Upper lobe of left lung (tissue), 4 donors: ENCODE data around the gene KCNJ6.

Source experiments
- CTCF ChIP-seq, 6 experiments: fragments of 450-650 bp in 4 of 6; fragments of 200-600 bp in 2 of 6; sonication (generic) in 2 of 6; IDR thresholded peaks; one replicate each; pipeline ENCODE4 v1.5.1; 2016 to 2019; ENCODE audit warnings: antibody characterized with exemption in 6 of 6
- EP300 ChIP-seq, 4 donors: sonication (generic); formaldehyde crosslinking; IDR thresholded peaks; one replicate each; pipeline ENCODE4 v1.5.1; 2017; ENCODE audit warnings: antibody characterized with exemption in 4 of 4, control low read depth in 2 of 4
- POLR2A ChIP-seq, 4 donors: fragments of 450-650 bp; IDR thresholded peaks; one replicate each; pipeline ENCODE4 v1.5.1; 2016 to 2017; ENCODE audit warnings: antibody characterized with exemption in 4 of 4, mild to moderate bottlenecking in 2 of 4
- POLR2AphosphoS5 ChIP-seq, 2 donors: sonication (generic); formaldehyde crosslinking; IDR thresholded peaks; one replicate each; pipeline ENCODE4 v1.5.1; 2017; ENCODE audit warnings: antibody characterized with exemption in 2 of 2

- no peak for TF ChIP-seq POLR2A (IDR thresholded peaks at IDR 0.05)
- TF ChIP-seq CTCF (IDR thresholded peaks at IDR 0.05): no peak
- no peak for TF ChIP-seq EP300 (IDR thresholded peaks at IDR 0.05)
- TF ChIP-seq POLR2AphosphoS5 (IDR thresholded peaks at IDR 0.05): no peak
These were observed 204.9 kb downstream of the KCNJ6 start for GRCh38 chr21:37711286-37711829.
